HG02870 (cell line): ENCODE data around the gene MED9.

Experiments
- ATAC-seq: cut with Tn5 transposase; IDR thresholded peaks from one replicate; pipeline ENCODE4 v1.9.1; 2021; ENCODE audit warnings: mild to moderate bottlenecking, moderate library complexity; ENCODE audit not compliant: unreplicated experiment

MED9 gene

DNA sequence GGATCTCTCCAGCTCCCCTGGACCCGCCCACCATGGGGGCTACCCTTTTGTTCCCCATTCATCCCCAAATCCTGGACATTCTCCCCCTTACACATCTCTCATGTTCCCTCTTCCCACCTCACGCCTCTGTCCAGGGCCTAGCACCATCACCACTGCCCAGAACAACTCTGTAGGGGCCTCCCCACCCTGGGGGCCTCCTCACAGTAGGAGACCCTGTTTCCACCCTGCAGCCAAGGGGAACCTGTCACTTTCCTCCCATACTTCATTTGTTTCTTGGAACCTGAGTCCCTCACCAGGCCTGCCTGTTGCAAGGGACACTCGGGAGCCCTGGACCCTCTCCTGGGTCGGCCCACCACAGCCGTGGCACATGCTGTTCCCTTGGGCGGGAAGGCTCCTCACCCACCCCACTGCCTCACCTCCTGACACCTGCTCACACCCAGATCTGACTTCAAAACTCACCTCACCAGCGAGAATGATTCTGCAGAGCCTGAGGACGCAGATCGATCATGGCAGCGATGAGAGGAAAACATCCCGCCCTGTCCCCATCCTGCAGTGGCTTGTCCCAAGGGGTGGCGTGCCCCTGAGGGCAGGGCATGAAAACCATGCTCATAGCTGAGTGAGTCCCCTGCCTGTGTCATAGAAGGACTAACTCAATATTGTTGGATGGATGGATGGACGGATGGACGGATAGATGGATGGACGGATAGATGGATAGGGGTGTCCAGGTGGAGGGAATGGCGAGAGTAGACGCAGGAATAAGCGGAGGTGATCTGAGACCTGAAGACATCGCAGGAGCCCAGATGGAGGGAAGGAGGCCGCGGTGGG, 26.2 kb downstream of the MED9 start:
- ATAC-seq, result no peak

- ATAC-seq, result no peak
Measured at GRCh38 chr17:17503566-17504130, 26.8 kb downstream of the MED9 start.

- no peak for ATAC-seq
Measured at GRCh38 chr17:17504341-17505140, 27.7 kb downstream of the MED9 start.

- no peak for ATAC-seq
Measured at GRCh38 chr17:17505151-17505550, 28.4 kb downstream of the MED9 start.

- no peak for ATAC-seq
Measured at GRCh38 chr17:17505610-17506171, 28.9 kb downstream of the MED9 start.

- no peak for ATAC-seq
Measured at GRCh38 chr17:17506181-17506741, 29.5 kb downstream of the MED9 start.

GRCh38 chr17:17506893-17507464, 30.2 kb downstream of the MED9 start:
- ATAC-seq, result no peak

GRCh38 chr17:17507465-17508011, 30.7 kb downstream of the MED9 start:
- ATAC-seq, result no peak

- no peak for ATAC-seq
Measured at GRCh38 chr17:17508019-17508535, 31.3 kb downstream of the MED9 start.

DNA sequence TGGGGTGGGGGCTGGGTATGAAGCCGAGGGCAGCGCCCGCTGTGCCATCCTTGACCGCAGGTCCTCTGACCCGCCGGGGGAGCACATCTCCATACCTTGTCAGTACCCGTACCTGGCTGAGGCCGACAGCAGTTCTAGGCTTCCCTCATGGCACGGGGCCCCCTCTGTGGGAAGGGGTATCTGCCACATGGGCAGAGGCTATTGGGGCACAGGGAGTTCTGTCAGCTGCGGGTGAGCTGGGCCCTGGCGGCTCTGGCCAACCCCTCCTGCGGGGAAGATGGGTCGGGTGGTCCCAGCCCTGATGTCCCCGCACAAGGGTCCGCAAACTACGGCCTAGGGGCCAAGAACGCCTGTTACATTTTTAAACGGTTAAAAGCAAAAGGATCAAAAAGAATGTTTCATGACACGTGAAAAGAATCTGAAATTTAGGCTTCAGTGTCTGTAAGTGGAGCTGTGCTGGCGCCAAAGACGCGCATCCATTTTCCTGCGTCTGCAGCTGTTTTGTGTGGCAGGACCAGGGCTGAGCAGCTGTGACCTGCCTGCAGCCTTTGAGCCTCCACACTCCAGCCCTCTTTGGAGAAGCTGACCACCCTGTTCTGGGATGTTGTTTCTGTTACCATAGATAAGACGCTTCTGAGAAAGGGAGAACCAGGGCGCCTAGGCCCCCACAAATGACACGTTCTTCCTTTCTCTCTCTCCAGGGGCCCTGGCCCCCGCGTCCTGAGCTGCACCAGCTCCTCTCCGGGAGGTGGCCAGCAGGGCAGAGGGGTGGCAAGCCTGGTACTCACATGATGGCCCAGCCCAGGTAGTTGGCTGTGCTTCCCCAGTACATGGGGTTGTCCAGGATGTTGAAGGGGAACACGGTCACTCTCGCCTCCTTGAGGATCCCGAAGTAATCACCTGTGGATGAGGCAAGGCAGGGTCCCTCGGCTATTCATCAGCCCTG, 32.1 kb downstream of the MED9 start:
- ATAC-seq, result no peak

DNA sequence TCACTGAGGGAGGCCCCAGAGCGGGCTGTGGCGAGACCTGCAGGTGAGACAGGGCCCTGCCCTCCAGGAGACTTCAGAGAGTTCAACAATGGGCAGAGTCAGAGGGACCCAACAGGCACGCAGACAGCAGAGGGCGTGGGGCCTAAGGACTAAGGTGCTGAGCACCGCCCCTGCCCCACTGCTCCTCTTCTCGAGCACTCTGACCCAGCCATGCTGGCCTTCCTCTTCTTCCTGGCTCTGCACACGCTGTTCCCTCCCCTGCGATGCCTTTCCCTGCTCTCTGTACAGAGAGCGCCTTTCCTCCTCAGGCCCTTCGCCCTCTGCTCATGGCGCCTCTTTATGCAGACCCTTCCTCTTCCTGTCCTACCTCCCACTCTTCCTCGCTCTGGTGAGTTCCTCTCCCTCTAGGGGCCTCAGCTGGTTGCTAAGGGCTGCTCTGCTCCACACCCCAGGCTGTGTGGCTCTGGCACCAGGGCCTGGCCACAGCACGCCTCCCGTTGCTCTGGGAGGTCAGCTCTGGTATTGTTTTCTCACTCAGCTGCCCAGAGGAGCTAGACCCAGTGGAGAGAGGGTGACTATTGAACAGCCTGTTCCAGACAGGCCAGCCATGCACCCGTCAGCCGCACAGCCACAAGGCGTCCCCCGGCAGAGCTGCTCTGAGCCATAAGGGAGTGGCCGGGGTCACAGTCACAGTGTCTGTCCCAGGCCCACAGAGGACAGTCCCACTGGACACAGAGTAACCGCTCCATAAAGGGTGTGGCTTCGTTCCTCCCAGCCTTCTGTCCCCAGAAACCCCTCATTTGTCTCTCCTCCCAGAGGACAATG, 33.0 kb downstream of the MED9 start:
- ATAC-seq, result no peak

GRCh38 chr17:17510456-17511292, 33.9 kb downstream of the MED9 start:
- ATAC-seq, result no peak

DNA sequence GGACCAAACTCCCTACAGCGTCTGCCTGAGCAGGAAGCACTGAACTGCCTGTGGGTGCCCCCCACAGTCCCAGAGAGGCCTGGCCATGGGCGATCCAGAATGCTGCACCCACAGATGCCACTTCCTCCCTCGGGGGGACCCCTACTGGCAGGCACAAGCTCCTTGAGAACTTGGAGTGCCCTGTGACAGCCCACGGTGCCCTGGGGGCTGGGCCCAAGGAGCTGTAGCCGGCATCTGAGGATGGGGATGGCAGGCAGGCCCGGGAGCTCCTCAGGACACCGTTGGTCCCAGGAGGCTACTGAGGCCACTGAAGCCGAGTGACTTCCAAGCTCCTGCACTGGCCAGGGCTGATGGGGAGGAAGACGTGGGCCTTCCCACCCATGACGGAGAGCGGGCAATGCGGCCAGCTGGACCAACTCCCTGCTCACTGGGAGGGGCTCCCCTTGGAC, 34.5 kb downstream of the MED9 start:
- no peak for ATAC-seq

DNA sequence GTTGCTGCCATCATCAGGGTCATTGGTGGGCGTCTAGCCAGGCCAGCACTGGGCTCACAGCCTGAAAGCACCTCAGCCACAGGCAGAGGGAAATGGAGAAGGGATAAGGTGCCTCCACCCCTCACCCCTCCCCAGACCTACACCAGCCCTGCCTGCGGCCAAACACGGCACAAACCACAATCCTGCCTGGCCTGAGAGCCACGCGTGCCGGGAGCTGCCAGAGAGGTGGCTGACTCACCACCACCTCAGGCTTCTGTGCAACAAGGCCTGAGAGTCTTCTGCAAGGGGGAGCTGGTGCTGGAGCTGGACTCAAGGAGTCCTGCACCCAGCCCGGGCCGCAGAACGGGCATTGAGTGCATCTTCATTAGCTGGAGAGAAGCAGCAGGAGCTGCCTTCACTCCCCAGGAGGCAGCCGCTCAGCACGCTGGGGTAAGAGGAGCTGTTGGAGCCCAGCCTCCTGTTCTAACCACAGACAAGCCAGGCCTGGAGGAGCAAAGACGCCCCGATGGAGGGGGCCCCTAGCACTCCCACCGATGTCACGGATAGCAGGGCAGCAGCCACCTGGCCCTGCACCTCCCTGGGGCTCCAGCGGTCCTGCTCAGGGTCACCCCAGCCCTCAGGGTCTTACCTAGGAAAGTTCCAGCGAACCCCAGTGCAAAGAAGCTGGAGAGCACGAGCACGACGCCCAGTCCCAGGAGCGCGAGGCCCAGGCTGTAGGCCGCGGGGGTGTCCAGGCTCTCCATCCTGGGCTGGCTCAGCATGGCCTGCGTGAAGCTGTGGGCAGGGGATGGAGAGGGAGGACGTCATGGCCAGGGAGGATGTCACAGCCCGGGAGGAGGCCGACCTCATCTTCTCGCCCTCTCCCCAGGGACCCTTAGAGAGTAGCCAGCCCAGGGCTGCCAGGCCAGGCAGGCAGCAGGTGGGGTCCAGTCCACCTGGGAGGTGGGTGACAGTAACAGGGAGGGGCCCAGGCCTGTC, 35.4 kb downstream of the MED9 start:
- no peak for ATAC-seq

DNA sequence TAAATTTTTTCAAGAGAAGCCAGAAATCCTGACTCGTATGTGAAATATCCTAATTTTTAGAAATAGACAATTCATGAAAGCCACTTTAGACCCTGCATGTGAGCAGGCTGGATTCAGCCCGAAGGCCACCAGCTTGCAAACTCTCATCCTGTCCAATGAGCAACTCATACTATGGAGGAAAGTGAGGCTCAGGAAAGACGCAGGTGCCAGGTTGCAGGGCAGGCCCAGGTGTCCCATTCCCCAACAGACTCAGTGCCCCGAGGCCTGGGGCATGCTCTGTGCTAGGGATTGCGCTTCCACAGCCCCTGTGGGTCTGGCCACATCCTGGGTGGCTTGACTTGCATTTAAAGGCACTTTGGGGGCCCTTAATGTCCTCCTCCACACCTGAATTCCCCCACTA, 36.1 kb downstream of the MED9 start:
- no peak for ATAC-seq

DNA sequence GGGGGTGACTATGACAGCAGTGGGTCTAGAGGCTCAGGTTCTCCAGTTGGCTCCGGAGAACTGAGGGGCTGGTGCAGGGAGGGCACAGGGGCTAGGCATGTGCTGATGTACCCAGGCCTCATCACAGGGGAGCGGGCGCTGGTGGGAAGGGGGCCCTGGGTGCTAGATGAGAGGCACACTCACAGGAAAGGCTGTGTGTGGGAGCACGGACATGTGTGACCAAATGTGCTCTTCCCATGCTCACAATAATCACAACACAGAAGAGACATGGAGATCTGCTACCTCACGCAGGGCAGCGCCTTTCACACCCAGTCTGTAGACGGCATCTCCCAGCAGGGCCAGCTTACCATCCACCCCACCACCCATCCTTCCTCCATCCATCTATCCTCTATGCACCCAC, 36.8 kb downstream of the MED9 start:
- ATAC-seq, result no peak
